IMR-90 (cell line): ENCODE data around the gene SPRR3. TPM values are rescaled to one million over a fixed set of nuclear protein-coding genes. Genes with fewer than 3 reads are reported as not detected.

Experiments used
- ATAC-seq: fragments of 200-7000 bp; cut with Tn5 transposase; 2 replicates; pipeline ENCODE4 v1.9.1; 2020; ENCODE audit warnings: low read depth, mild to moderate bottlenecking, moderate library complexity
- BruUV-seq: library from RNA; stranded (reverse); fragments of 400-500 nt; replicated peaks from 2 replicates; lab custom pipeline; 2021; lab: Mats Ljungman, UMichigan
- CTCF ChIA-PET: fragments of 300-600 bp; formaldehyde crosslinking; extraction: SDS; loops from one replicate; lab custom pipeline; 2021; ENCODE audit warnings: antibody characterized with exemption; lab: Yijun Ruan, JAX
- POLR2A ChIA-PET: fragments of 300-600 bp; sonication (Branson Sonifier 250); formaldehyde crosslinking; loops from one replicate; lab custom pipeline; 2022; ENCODE audit warnings: antibody characterized with exemption; ENCODE audit not compliant: unreplicated experiment; lab: Charles Lee
- DNase-seq: peaks from one replicate; pipeline ENCODE4 v3.0.0; 2013
- H2AFZ ChIP-seq: replicated peaks from 2 replicates; pipeline ENCODE3; 2013; ENCODE audit warnings: low read length, mild to moderate bottlenecking; ENCODE audit not compliant: poor library complexity
- H2AK5ac ChIP-seq: 2 replicates; pipeline ENCODE4 v1.6.1; 2013; ENCODE audit warnings: low read depth, low read length, inconsistent platforms
- H2AK9ac ChIP-seq: replicated peaks from 2 replicates; pipeline ENCODE3; 2013; ENCODE audit warnings: mild to moderate bottlenecking, low read depth, low read length, moderate library complexity; ENCODE audit not compliant: poor library complexity
- H2BK120ac ChIP-seq: 2 replicates; pipeline ENCODE4 v1.6.1; 2013; ENCODE audit warnings: low read depth, low read length, inconsistent platforms
- H2BK15ac ChIP-seq: 3 replicates; pipeline ENCODE4 v1.6.1; 2013; ENCODE audit warnings: low read depth, low read length, inconsistent platforms
- H2BK20ac ChIP-seq: 2 replicates; pipeline ENCODE4 v1.6.1; 2013; ENCODE audit warnings: low read depth, mild to moderate bottlenecking, inconsistent platforms, low read length, moderate library complexity
- H2BK5ac ChIP-seq: 2 replicates; pipeline ENCODE4 v1.6.1; 2013; ENCODE audit warnings: mild to moderate bottlenecking, low read depth, low read length, inconsistent platforms; ENCODE audit not compliant: poor library complexity, severe bottlenecking
- H3K14ac ChIP-seq: replicated peaks from 2 replicates; pipeline ENCODE4 v1.6.1; 2013; ENCODE audit warnings: low read depth, low read length, inconsistent platforms
- H3K18ac ChIP-seq: 2 replicates; pipeline ENCODE4 v1.6.1; 2013; ENCODE audit warnings: low read depth, low read length, control low read depth
- H3K23ac ChIP-seq: 2 replicates; pipeline ENCODE4 v1.6.1; 2013; ENCODE audit warnings: low read depth, low read length, inconsistent platforms
- H3K27ac ChIP-seq: 2 replicates; pipeline ENCODE4 v1.5.1; 2013; ENCODE audit warnings: mild to moderate bottlenecking, control low read depth, low read length; ENCODE audit not compliant: insufficient read depth
- H3K27me3 ChIP-seq: 2 replicates; pipeline ENCODE4 v1.6.1; 2013; ENCODE audit warnings: low read length; ENCODE audit not compliant: control insufficient read depth, insufficient read depth
- H3K36me3 ChIP-seq: 2 replicates; pipeline ENCODE4 v1.6.1; 2013; ENCODE audit warnings: low read length, mixed read lengths; ENCODE audit not compliant: control insufficient read depth, insufficient read depth
- H3K4ac ChIP-seq: 2 replicates; pipeline ENCODE4 v1.6.1; 2013; ENCODE audit warnings: low read depth, low read length, inconsistent platforms
- H3K4me1 ChIP-seq: 2 replicates; pipeline ENCODE4 v1.6.1; 2013; ENCODE audit warnings: low read length, mixed read lengths; ENCODE audit not compliant: control insufficient read depth, insufficient read depth
- H3K4me2 ChIP-seq: 2 replicates; pipeline ENCODE4 v1.6.1; 2013; ENCODE audit warnings: low read depth, mild to moderate bottlenecking, control low read depth, low read length, moderate library complexity
- H3K4me3 ChIP-seq: 2 replicates; pipeline ENCODE4 v1.5.1; 2013; ENCODE audit warnings: low read depth, mild to moderate bottlenecking, control low read depth, low read length, moderate library complexity; ENCODE audit not compliant: insufficient read depth
- H3K56ac ChIP-seq: 2 replicates; pipeline ENCODE4 v1.6.1; 2013; ENCODE audit warnings: low read length, inconsistent platforms; ENCODE audit not compliant: insufficient read depth; ENCODE audit errors: extremely low read depth
- H3K79me1 ChIP-seq, 2 experiments: 2 replicates each; pipeline ENCODE4 v1.6.1; 2013; ENCODE audit warnings: low read length in 2 of 2, inconsistent platforms in 1 of 2, low read depth in 1 of 2
- H3K9ac ChIP-seq: 2 replicates; pipeline ENCODE4 v1.6.1; 2013; ENCODE audit warnings: low read depth, low read length, control low read depth
- H3K9me1 ChIP-seq: 2 replicates; pipeline ENCODE4 v1.6.1; 2013; ENCODE audit warnings: low read length, inconsistent platforms; ENCODE audit not compliant: insufficient read depth
- H3K9me3 ChIP-seq: 2 replicates; pipeline ENCODE4 v1.6.1; 2013; ENCODE audit warnings: low read length; ENCODE audit not compliant: control insufficient read depth, insufficient read depth
- H4K20me1 ChIP-seq: 2 replicates; pipeline ENCODE4 v1.6.1; 2013; ENCODE audit warnings: low read length, inconsistent platforms; ENCODE audit not compliant: insufficient read depth
- H4K5ac ChIP-seq: 2 replicates; pipeline ENCODE4 v1.6.1; 2013; ENCODE audit warnings: mild to moderate bottlenecking, low read depth, low read length, control low read depth
- H4K8ac ChIP-seq, 2 experiments: 2 replicates each; pipeline ENCODE4 v1.6.1; 2013; ENCODE audit warnings: low read depth in 2 of 2, low read length in 2 of 2, control low read depth in 1 of 2, inconsistent platforms in 1 of 2
- H4K91ac ChIP-seq: 2 replicates; pipeline ENCODE4 v1.6.1; 2013; ENCODE audit warnings: low read depth, low read length, inconsistent platforms; ENCODE audit not compliant: insufficient read depth
- BHLHE40 ChIP-seq: fragments of 150-350 bp; IDR thresholded peaks from 2 replicates; pipeline ENCODE4 v1.6.1; 2016; ENCODE audit warnings: mild to moderate bottlenecking, low read depth, low read length
- CEBPB ChIP-seq: IDR thresholded peaks from 2 replicates; pipeline ENCODE4 v1.6.1; 2012; ENCODE audit warnings: low read depth, low read length, improper control_type of control experiment
- CHD1 ChIP-seq: IDR thresholded peaks from 2 replicates; pipeline ENCODE4 v1.6.1; 2012; ENCODE audit warnings: low read depth, low read length, improper control_type of control experiment
- FOS ChIP-seq: fragments of 150-350 bp; IDR thresholded peaks from 2 replicates; pipeline ENCODE4 v1.6.1; 2016; ENCODE audit warnings: low read depth, low read length
- MAFK ChIP-seq: IDR thresholded peaks from 2 replicates; pipeline ENCODE4 v1.6.1; 2012; ENCODE audit warnings: low read depth, low read length, improper control_type of control experiment
- MAZ ChIP-seq: IDR thresholded peaks from 2 replicates; pipeline ENCODE4 v1.6.1; 2012; ENCODE audit warnings: low read depth, mild to moderate bottlenecking, low read length, improper control_type of control experiment, moderate library complexity, borderline replicate concordance
- MXI1 ChIP-seq: IDR thresholded peaks from 2 replicates; pipeline ENCODE4 v1.6.1; 2012; ENCODE audit warnings: low read depth, mild to moderate bottlenecking, low read length, moderate library complexity, borderline replicate concordance
- NFE2L2 ChIP-seq: fragments of 150-350 bp; IDR thresholded peaks from 2 replicates; pipeline ENCODE4 v1.6.1; 2016; ENCODE audit warnings: low read depth, mild to moderate bottlenecking, low read length
- POLR2A ChIP-seq: IDR thresholded peaks from 2 replicates; pipeline ENCODE4 v1.6.1; 2012; ENCODE audit warnings: mild to moderate bottlenecking, low read depth, low read length
- RAD21 ChIP-seq: IDR thresholded peaks from 2 replicates; pipeline ENCODE4 v1.6.1; 2012; ENCODE audit warnings: low read length, improper control_type of control experiment
- RCOR1 ChIP-seq: IDR thresholded peaks from 2 replicates; pipeline ENCODE4 v1.6.1; 2012; ENCODE audit warnings: mild to moderate bottlenecking, low read length, improper control_type of control experiment; ENCODE audit not compliant: insufficient replicate concordance
- RFX5 ChIP-seq: IDR thresholded peaks from 2 replicates; pipeline ENCODE4 v1.8.0; 2012; ENCODE audit warnings: low read depth, mild to moderate bottlenecking, low read length, moderate library complexity
- SMC3 ChIP-seq: fragments of 150-350 bp; IDR thresholded peaks from 2 replicates; pipeline ENCODE4 v1.6.1; 2016; ENCODE audit warnings: low read depth, mild to moderate bottlenecking, antibody characterized with exemption, low read length, moderate library complexity
- WGBS, 2 experiments: methylation state at CpG; one replicate each; pipeline versions ENCODE4 v1.1.5 to v1.1.7; 2013; ENCODE audit warnings: missing lambda C conversion rate in 2 of 2; ENCODE audit not compliant: insufficient read length in 1 of 2; ENCODE audit errors: extremely low coverage in 2 of 2; 5-methylcytosine and 5-hydroxymethylcytosine counted together
- dilution Hi-C: fragments of 300-500 bp; cut with HindIII; formaldehyde crosslinking; loops from one replicate; pipeline ENCODE4 v1.14.3; 2018; ENCODE audit warnings: low sequenced_read_pairs; ENCODE audit not compliant: unreplicated experiment
- in situ Hi-C: fragments of 300-500 bp; cut with MboI; formaldehyde crosslinking; loops from 3 replicates; pipeline ENCODE4 v1.14.3; 2019; ENCODE audit warnings: low sequenced_read_pairs, inconsistent platforms, mixed read lengths
- intact Hi-C: fragments of 100-400 bp; cut with micrococcal nuclease; formaldehyde crosslinking; loops from 2 replicates; pipeline ENCODE4 v1.10.0; 2022
- polyA plus RNA-seq, 3 experiments: library from polyadenylated mRNA; depleted of rRNA; stranded (reverse); fragments of >200 nt; gene quantifications; 2 replicates each; pipeline ENCODE4 v1.2.3, GENCODE V29; 2012; ENCODE audit warnings: low replicate concordance in 1 of 3
- total RNA-seq: library from RNA; depleted of rRNA; stranded (reverse); fragments of >200 nt; gene quantifications from 2 replicates; pipeline ENCODE4 v1.2.3, GENCODE V29; 2012
- TF ChIP-seq, protein P1 (sequence below): fragments of 150-350 bp; IDR thresholded peaks from 2 replicates; pipeline ENCODE4 v1.6.1; 2017; ENCODE audit warnings: mild to moderate bottlenecking, antibody characterized with exemption, low read length, low read depth
- TF ChIP-seq, protein P2 (sequence below): conservative IDR thresholded peaks from 2 replicates; pipeline ENCODE4 v1.5.1; 2012; ENCODE audit warnings: mild to moderate bottlenecking, low read depth, low read length, improper control_type of control experiment
- TF ChIP-seq, protein P3 (sequence below): fragments of 150-350 bp; IDR thresholded peaks from 2 replicates; pipeline ENCODE4 v1.6.1; 2016; ENCODE audit warnings: low read depth, mild to moderate bottlenecking, low read length, moderate library complexity, borderline replicate concordance

SPRR3 gene
- total and polyA plus RNA-seq, 2 of the 4 experiments (the other 2 are of a cell fraction), result not detected

DNA sequence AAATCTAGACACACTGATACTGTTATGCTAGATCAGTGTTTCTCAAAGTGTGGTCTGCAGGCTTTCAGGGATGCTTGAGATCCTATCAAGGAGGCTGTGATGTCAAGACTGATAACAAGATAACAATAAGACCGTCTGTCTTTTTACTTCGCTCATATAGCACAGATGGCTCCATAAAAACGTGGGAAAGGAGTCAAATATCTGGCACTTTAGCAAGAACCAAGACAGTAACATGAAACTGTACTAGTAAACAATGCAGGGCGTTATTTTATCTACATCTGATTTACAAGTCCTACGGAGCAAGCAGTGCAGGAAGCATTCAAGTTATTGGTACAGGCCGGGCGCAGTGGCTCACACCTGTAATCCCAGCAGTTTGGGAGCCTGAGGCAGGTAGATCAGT lies 3.6 kb upstream of the SPRR3 start:
- TF ChIP-seq, protein P1, sequence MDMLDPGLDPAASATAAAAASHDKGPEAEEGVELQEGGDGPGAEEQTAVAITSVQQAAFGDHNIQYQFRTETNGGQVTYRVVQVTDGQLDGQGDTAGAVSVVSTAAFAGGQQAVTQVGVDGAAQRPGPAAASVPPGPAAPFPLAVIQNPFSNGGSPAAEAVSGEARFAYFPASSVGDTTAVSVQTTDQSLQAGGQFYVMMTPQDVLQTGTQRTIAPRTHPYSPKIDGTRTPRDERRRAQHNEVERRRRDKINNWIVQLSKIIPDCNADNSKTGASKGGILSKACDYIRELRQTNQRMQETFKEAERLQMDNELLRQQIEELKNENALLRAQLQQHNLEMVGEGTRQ, result no peak
- TF ChIP-seq, protein P2, sequence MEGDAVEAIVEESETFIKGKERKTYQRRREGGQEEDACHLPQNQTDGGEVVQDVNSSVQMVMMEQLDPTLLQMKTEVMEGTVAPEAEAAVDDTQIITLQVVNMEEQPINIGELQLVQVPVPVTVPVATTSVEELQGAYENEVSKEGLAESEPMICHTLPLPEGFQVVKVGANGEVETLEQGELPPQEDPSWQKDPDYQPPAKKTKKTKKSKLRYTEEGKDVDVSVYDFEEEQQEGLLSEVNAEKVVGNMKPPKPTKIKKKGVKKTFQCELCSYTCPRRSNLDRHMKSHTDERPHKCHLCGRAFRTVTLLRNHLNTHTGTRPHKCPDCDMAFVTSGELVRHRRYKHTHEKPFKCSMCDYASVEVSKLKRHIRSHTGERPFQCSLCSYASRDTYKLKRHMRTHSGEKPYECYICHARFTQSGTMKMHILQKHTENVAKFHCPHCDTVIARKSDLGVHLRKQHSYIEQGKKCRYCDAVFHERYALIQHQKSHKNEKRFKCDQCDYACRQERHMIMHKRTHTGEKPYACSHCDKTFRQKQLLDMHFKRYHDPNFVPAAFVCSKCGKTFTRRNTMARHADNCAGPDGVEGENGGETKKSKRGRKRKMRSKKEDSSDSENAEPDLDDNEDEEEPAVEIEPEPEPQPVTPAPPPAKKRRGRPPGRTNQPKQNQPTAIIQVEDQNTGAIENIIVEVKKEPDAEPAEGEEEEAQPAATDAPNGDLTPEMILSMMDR, result no peak
- no peak for TF ChIP-seq RFX5
- TF ChIP-seq FOS, result no peak
- TF ChIP-seq BHLHE40, result no peak
- TF ChIP-seq, protein P3, sequence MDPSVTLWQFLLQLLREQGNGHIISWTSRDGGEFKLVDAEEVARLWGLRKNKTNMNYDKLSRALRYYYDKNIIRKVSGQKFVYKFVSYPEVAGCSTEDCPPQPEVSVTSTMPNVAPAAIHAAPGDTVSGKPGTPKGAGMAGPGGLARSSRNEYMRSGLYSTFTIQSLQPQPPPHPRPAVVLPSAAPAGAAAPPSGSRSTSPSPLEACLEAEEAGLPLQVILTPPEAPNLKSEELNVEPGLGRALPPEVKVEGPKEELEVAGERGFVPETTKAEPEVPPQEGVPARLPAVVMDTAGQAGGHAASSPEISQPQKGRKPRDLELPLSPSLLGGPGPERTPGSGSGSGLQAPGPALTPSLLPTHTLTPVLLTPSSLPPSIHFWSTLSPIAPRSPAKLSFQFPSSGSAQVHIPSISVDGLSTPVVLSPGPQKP, result no peak
- TF ChIP-seq SMC3, result no peak
- TF ChIP-seq RAD21, result no peak
- no peak for TF ChIP-seq MAZ
- TF ChIP-seq RCOR1, result no peak
- TF ChIP-seq POLR2A, result no peak
- no peak for TF ChIP-seq MAFK
- no peak for TF ChIP-seq CEBPB
- no peak for TF ChIP-seq NFE2L2
- no peak for TF ChIP-seq CHD1
- TF ChIP-seq MXI1, result no peak
- Histone ChIP-seq H3K9ac (no peak overlapping the region), H3K14ac (no peak overlapping the region), H3K27me3 (no peaks in the 10 kb centered on the region), H3K18ac (no peak overlapping the region), H2AK5ac (no peak overlapping the region), H3K27ac (no peak overlapping the region), H3K4me3 (no peak overlapping the region), H4K20me1 (no peaks in the 10 kb centered on the region), H3K4me2 (no peak overlapping the region), H3K79me1 (no peaks in the 10 kb centered on the region), H2AFZ (no peak overlapping the region), H3K9me1 (no peaks in the 10 kb centered on the region), H2BK120ac (no peak overlapping the region), H4K5ac (no peak overlapping the region), H2BK20ac (no peak overlapping the region), H2AK9ac (no peak overlapping the region), H2BK15ac (no peak overlapping the region), H3K9me3 (no peaks in the 10 kb centered on the region), H3K36me3 (no peaks in the 10 kb centered on the region), H4K91ac (no peak overlapping the region), H3K4me1 (no peaks in the 10 kb centered on the region), H3K4ac (no peak overlapping the region), H3K23ac (no peak overlapping the region), H2BK5ac (no peak overlapping the region), H4K8ac (no peak overlapping the region), H3K56ac (no peak overlapping the region)
- DNase-seq, result no peak
- dilution Hi-C loops (no loop called here), in situ Hi-C loops (no loop called here), intact Hi-C loops (no loop called here)
- no TSS peak for BruUV-seq
- ChIA-PET CTCF (no interaction called here), POLR2A (no interaction called here)
- WGBS, 2 experiments, result 80% methylated on average over 2 of the region's 7 CpGs; no CpG with 5 or more reads in 1 of the 2 experiments
- ATAC-seq, result no peak
